GM19397 (cell line): ENCODE data around the gene SLC38A6.

ENCODE experiments used
- ATAC-seq: cut with Tn5 transposase; IDR thresholded peaks from one replicate; pipeline ENCODE4 v1.9.1; 2021; ENCODE audit warnings: mild to moderate bottlenecking, moderate library complexity; ENCODE audit not compliant: unreplicated experiment

The SLC38A6 gene

DNA sequence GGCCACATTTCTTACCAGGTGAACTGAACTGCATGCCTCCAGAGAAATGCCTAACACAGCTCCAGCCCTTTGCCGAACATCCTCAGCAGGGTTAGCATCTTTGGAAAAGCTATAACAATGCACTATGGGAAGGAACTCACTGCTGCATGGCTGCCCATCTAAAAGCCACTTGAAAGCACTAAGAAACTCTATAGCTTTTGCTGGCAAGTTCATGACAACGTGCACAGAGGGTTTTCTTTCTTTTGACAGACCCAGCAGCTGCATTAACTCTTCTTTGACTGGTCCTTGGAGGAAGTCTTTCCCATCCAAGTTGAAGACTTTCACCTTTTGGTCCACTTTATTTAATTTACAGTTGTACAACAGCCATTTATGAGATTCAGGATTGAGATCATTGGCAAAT, 5.5 kb upstream of the SLC38A6 start:
- no peak for ATAC-seq

DNA sequence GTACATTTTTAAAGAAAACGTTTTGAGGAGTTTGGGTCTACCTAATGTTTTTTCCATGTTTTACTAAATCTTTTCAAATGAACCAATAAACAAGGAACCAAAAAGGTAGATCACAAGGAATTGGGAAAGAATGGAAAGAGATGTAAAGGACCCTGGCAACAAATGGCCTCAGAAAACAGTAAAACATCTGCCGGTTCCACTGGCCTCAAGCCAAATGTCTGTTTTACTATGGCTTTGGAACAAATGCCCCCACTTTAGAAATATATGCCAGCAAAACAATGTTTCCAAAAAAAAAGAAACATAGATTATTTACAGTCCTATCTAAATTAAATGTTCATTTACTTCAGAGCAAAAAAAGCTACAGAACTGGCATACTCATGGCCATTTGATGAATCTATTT, 3.2 kb upstream of the SLC38A6 start:
- no peak for ATAC-seq

GRCh38 chr14:60981633-60982455, 799 bp downstream of the SLC38A6 start:
- no peak for ATAC-seq

- no peak for ATAC-seq
These were observed 3.2 kb downstream of the SLC38A6 start for GRCh38 chr14:60984196-60984595.

- no peak for ATAC-seq
These were observed 5.5 kb downstream of the SLC38A6 start for GRCh38 chr14:60986500-60986899.

- ATAC-seq = no peak
These were observed 8.6 kb downstream of the SLC38A6 start for GRCh38 chr14:60989599-60989998.

DNA sequence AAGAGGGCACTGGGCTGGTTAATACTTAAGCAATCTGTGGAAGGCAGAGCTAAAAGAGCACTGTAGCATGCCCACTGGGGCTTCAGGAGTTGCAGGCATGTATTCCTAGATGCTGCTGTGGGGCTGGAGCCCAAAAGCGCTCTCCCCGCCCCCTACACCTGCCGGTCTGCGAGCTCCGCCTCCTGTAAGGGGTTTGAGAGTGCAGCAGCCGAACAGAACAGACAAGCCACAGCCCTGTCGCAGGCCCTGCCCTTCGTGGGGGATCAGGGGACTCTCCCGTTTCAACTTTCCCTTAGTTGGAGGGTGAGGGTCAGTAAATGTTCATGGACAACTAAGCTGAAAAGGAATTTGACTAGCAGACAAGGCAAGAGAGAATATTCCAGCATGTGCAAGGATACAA, 17.6 kb downstream of the SLC38A6 start:
- ATAC-seq = no peak

- no peak for ATAC-seq
These were observed 18.5 kb downstream of the SLC38A6 start for GRCh38 chr14:60999536-60999935.

GRCh38 chr14:61003571-61003970, 22.5 kb downstream of the SLC38A6 start:
- no peak for ATAC-seq

DNA sequence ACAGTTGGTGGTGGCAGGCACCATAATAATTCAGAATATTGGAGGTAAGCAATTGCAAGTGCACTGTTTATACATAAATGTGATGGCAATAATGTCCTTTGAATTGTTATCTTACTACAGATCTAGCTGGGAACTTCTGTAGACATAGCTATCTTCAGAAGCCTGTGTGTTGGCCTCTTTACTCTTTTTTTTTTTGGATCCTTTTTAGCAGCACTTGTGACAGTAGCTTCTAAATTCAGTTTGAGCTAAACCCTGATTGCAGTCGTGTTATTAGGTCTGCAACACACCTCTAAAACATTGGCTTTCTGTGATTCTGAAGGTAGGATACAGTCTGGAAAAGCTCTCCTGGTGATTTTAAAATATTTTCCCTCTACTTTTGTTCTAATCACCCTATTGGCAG, 38.5 kb downstream of the SLC38A6 start:
- no peak for ATAC-seq

DNA sequence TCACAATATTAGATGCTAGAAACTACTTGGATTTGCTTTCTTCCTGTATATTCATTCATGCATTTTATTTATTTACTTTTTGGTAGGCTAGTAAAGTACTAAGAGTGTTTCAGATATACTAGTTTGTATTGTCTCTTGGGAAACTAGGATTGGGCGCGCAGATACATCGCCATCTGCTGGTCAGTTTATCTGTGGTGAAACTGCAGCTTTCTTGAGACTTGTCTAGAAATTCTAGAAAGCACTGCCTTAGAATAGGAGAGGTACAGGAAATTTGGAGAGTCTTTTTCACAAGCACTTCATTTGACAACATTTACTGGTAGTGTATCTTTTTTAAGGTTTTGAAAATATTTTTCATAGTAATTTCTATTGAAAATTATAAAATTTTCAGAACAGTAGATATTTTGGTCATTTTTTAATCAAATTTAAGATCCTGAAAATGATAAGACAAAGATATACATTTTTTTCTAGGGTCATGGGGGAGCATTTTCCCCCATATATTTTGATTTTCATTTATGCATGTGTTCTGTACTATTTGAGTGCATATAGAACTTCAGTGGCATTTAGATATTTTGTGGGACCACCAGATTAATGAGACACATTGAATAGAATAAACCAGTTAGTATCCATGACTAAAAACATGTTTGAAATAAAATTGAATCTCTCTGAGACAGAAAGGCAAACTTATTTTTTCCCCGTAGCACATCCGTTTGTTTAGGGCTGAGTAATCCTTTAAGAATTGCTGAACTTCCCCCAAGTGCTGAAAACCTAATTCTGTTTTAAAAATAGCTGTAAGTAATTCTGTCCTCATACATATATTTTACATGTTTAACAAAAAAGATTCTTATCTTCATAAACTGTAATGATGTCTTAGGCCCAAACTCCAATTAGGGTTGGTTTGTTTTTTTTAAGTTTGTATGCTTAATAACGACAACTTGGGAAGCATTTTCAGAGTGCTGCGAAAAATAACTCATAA, 44.5 kb downstream of the SLC38A6 start:
- ATAC-seq = no peak

DNA sequence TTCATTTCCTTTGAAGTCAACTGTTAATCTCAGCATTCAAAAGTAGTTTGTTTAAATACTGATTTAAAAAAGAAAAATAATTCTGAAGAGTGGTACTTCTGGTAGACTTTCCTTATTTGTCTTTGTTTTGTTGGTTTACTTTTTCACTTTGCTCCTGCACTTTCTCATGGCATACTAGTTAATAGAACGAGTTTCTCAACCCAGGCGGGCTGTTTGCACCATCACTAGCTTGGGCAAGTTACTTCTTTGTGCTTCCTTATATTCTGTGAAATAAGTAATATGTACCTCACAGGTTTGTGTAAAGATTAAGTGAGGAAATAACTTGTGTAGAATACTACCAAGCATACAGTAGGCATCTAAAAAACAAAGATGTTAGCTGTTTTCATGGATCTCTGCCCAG, 45.5 kb downstream of the SLC38A6 start:
- no peak for ATAC-seq

GRCh38 chr14:61031026-61031425, 50.0 kb downstream of the SLC38A6 start:
- ATAC-seq = no peak

DNA sequence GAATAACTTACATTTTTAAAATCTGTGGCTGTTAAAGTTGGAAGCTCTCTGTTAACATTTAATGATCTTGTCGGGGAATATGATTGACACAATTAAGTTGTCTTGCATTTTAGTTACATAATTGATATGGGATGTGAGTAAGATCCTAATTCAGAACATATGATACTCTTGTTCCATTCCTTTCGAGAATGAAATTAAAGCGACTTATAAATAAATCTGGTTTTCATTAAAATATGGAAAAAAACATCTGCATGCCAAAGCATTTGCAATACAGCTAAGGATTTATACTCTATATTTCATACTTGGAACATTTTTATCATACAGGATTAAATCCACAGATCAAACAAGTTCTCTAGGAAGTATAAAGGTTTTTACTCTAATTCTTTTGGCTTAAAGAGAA, 52.0 kb downstream of the SLC38A6 start:
- ATAC-seq = no peak

- no peak for ATAC-seq
These were observed 52.8 kb downstream of the SLC38A6 start for GRCh38 chr14:61033855-61034254.

DNA sequence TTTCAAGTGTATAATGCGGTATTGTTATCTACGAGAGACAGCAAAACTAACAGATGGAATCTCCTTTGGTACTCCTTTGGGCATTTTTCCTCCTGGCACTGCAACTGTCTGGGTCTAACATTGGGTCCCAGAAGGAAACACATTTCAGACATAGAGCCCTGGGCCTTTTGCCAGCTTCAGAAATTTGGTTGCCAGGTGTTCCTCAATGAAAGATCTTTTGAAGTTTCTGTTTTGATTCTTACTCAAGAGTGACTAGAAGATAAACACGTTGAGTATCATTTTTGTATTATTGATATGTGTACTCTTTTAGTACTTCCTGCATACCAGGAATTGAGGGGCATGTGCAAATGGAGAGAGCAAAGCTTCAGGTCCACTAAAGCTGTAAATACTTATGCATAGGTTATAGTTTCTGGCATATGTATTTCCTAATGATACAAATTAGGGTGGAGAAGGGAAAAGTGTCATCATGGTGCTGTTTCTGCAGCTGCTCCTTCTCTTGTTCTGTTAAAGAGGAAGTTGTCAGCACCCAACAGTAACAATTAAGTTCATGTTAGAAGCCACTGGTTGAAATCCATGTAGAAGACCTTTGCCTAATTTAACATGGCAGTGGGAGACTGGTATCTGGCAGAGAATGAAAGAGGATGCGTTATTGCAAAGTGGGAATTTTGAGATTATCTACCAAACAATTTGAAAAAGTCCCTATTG, 53.5 kb downstream of the SLC38A6 start:
- ATAC-seq = peak; percentile 70

- ATAC-seq = no peak
These were observed 56.2 kb downstream of the SLC38A6 start for GRCh38 chr14:61037215-61037614.

DNA sequence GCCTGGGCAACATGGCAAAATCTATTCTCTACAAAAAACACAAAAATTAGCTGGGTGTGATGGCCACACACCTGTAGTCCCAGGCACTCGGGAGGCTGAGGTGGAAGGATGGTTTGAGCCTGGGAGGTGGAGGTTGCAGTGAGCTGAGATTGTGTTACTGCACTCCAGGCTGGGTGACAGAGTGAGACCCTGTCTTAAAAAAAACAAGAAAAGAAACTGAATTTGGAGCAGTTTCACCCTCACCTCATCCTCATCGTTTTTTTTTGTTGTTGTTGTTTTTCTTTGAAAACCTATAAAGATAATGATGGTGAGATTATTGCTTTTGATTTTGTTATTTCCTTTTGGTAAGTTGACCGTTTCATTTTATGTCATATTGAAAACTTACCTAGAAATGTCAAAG, 60.7 kb downstream of the SLC38A6 start:
- ATAC-seq = no peak

DNA sequence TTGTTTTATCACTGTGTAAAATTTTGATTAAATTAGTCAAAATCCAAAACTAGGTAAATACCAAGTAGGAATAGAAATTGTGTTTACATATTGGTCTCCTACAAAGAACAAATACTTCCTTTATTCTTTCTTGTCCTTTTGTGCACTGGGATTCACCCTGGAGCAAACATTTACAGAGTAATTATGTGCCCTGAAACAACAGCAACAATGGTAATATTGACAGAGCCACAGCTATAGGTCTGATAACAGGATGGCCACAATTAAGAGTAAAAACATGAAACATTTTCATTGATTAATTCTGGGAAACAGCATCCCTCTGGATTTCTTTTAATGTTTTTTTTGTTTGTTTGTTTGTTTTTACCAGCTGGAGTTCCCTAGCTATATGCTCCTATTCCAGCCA, 61.2 kb downstream of the SLC38A6 start:
- ATAC-seq = no peak

DNA sequence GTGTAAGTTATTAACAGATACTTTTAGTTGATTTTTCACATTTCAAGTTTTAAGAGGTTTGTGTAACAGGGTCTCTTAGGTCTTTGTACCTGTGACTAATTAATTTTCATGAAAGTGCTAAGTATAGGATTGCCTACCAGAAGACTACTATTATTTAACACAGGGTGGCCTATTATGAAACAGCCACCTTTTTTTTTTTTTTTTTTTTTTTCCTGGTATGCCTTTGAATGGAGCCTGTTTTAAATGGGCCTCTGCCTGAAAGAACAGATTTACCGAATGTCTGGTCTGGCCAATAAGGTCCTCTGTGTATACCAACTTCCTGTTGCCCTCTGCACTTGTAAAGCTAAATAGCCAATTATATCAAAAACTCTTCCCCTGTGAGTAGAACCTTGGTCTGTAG, 62.5 kb downstream of the SLC38A6 start:
- no peak for ATAC-seq

- no peak for ATAC-seq
These were observed 66.0 kb downstream of the SLC38A6 start for GRCh38 chr14:61047021-61047420.
